NCI-H774 (cell line): ENCODE measurements around the gene HS6ST2.
A peak's percentile ranks its signal among the peaks of the same experiment; 100 is the strongest.

ENCODE experiments used
- DNase-seq: peaks from one replicate; lab custom pipeline; 2025; lab: John Stamatoyannopoulos, UW

HS6ST2 gene

GRCh38 chrX:132740316-132741123 is 217.9 kb downstream of the HS6ST2 start:
- no peak for DNase-seq

- DNase-seq: no peak
Measured at GRCh38 chrX:132738951-132739350, 219.5 kb downstream of the HS6ST2 start.

- DNase-seq: no peak
Measured at GRCh38 chrX:132737743-132738142, 220.7 kb downstream of the HS6ST2 start.

GRCh38 chrX:132732236-132732635 is 226.2 kb downstream of the HS6ST2 start:
- DNase-seq: peak; percentile 62

GRCh38 chrX:132730726-132731125 is 227.7 kb downstream of the HS6ST2 start:
- no peak for DNase-seq

GRCh38 chrX:132730266-132730665 is 228.2 kb downstream of the HS6ST2 start:
- no peak for DNase-seq

- DNase-seq: no peak
Measured at GRCh38 chrX:132728296-132728695, 230.1 kb downstream of the HS6ST2 start.

- no peak for DNase-seq
Measured at GRCh38 chrX:132718431-132718958, 239.9 kb downstream of the HS6ST2 start.

- no peak for DNase-seq
Measured at GRCh38 chrX:132716006-132716405, 242.4 kb downstream of the HS6ST2 start.

- no peak for DNase-seq
Measured at GRCh38 chrX:132714913-132715312, 243.5 kb downstream of the HS6ST2 start.

GRCh38 chrX:132712350-132712749 is 246.1 kb downstream of the HS6ST2 start:
- DNase-seq: no peak

- DNase-seq: no peak
Measured at GRCh38 chrX:132710656-132711155, 247.7 kb downstream of the HS6ST2 start.

GRCh38 chrX:132708529-132708928 is 249.9 kb downstream of the HS6ST2 start:
- DNase-seq: no peak

GRCh38 chrX:132704769-132705168 is 253.7 kb downstream of the HS6ST2 start:
- no peak for DNase-seq

- no peak for DNase-seq
Measured at GRCh38 chrX:132694382-132694781, 264.0 kb downstream of the HS6ST2 start.

- DNase-seq: no peak
Measured at GRCh38 chrX:132692526-132692925, 265.9 kb downstream of the HS6ST2 start.

GRCh38 chrX:132692066-132692465 is 266.4 kb downstream of the HS6ST2 start:
- no peak for DNase-seq

- no peak for DNase-seq
Measured at GRCh38 chrX:132689612-132690563, 268.5 kb downstream of the HS6ST2 start.

GRCh38 chrX:132685276-132685675 is 273.2 kb downstream of the HS6ST2 start:
- no peak for DNase-seq

- no peak for DNase-seq
Measured at GRCh38 chrX:132677233-132677716, 281.2 kb downstream of the HS6ST2 start.

GRCh38 chrX:132676561-132677186 is 281.8 kb downstream of the HS6ST2 start:
- peak; percentile 8 for DNase-seq

- no peak for DNase-seq
Measured at GRCh38 chrX:132676102-132676501, 282.3 kb downstream of the HS6ST2 start.
